HS-5 (cell line): ENCODE data around the gene SPZ1.
"Not testable (repeated sequence)": the region's sequence is repeated elsewhere in the genome, so short reads cannot be mapped to it uniquely, and the experiment has no call there.

Experiments
- DNase-seq: peaks from one replicate; pipeline ENCODE4 v3.0.0-alpha.2; 2012; ENCODE audit warnings: low read depth

SPZ1 gene

GRCh38 chr5:80319702-80320101 lies at the start of gene SPZ1:
Gene SPZ1 (plus strand): TSS chr5:80320002. CDS start chr5:80320216, 214 bp downstream.
- no peak for DNase-seq

GRCh38 chr5:80270543-80270942 lies 49.3 kb upstream of the SPZ1 start:
- not testable (repeated sequence) for DNase-seq

GRCh38 chr5:80275347-80275746 lies 44.5 kb upstream of the SPZ1 start:
- no peak for DNase-seq

GRCh38 chr5:80276186-80276585 lies 43.6 kb upstream of the SPZ1 start:
- no peak for DNase-seq

- DNase-seq, result no peak
Measured at GRCh38 chr5:80277191-80277590, 42.6 kb upstream of the SPZ1 start.

GRCh38 chr5:80282054-80282453 lies 37.7 kb upstream of the SPZ1 start:
- no peak for DNase-seq

GRCh38 chr5:80283360-80283759 lies 36.4 kb upstream of the SPZ1 start:
- no peak for DNase-seq

GRCh38 chr5:80284720-80285119 lies 35.1 kb upstream of the SPZ1 start:
- DNase-seq, result no peak

- no peak for DNase-seq
Measured at GRCh38 chr5:80288177-80288576, 31.6 kb upstream of the SPZ1 start.

- DNase-seq, result no peak
Measured at GRCh38 chr5:80289320-80289719, 30.5 kb upstream of the SPZ1 start.

- DNase-seq, result no peak
Measured at GRCh38 chr5:80291761-80292160, 28.0 kb upstream of the SPZ1 start.

GRCh38 chr5:80296121-80296520 lies 23.7 kb upstream of the SPZ1 start:
- no peak for DNase-seq

GRCh38 chr5:80299601-80300000 lies 20.2 kb upstream of the SPZ1 start:
- DNase-seq, result no peak

GRCh38 chr5:80300125-80300524 lies 19.7 kb upstream of the SPZ1 start:
- DNase-seq, result no peak

GRCh38 chr5:80300796-80301195 lies 19.0 kb upstream of the SPZ1 start:
- DNase-seq, result not testable (repeated sequence)

- not testable (repeated sequence) for DNase-seq
Measured at GRCh38 chr5:80301342-80301741, 18.5 kb upstream of the SPZ1 start.

- no peak for DNase-seq
Measured at GRCh38 chr5:80302636-80303035, 17.2 kb upstream of the SPZ1 start.

- no peak for DNase-seq
Measured at GRCh38 chr5:80308526-80308925, 11.3 kb upstream of the SPZ1 start.

- no peak for DNase-seq
Measured at GRCh38 chr5:80309871-80310665, 9.7 kb upstream of the SPZ1 start.

- no peak for DNase-seq
Measured at GRCh38 chr5:80315244-80315643, 4.6 kb upstream of the SPZ1 start.

- DNase-seq, result no peak
Measured at GRCh38 chr5:80318212-80318611, 1.6 kb upstream of the SPZ1 start.

- no peak for DNase-seq
Measured at GRCh38 chr5:80324912-80325311, 5.1 kb downstream of the SPZ1 start.

- no peak for DNase-seq
Measured at GRCh38 chr5:80326468-80326867, 6.7 kb downstream of the SPZ1 start.

- DNase-seq, result no peak
Measured at GRCh38 chr5:80337379-80337778, 17.6 kb downstream of the SPZ1 start.
